Stimulated activated effector memory CD8-positive, alpha-beta T cell treated with anti-CD3 and anti-CD28 coated beads, Interleukin-12 subunit alpha, Interleukin-12 subunit beta, amount 100 ng/mL, for 72 hours (primary cell): ENCODE measurements around the gene UBA52.

Experiments
- ATAC-seq: fragments of 150-1000 bp; cut with Tn5 transposase; 2 replicates; pipeline ENCODE4 v1.10.0; 2021
- DNase-seq, 2 donors: peaks; one replicate each; pipeline ENCODE4 v3.0.0; 2021 to 2022; ENCODE audit warnings: low spot score in 2 of 2
- H3K27ac Mint-ChIP-seq: one replicate; pipeline ENCODE4 v1.8.0; 2022; ENCODE audit warnings: mild to moderate bottlenecking, mixed read lengths
- H3K36me3 Mint-ChIP-seq: one replicate; pipeline ENCODE4 v1.8.0; 2022; ENCODE audit warnings: mild to moderate bottlenecking, mixed read lengths
- H3K4me1 Mint-ChIP-seq: one replicate; pipeline ENCODE4 v1.8.0; 2022; ENCODE audit warnings: mixed read lengths
- H3K4me3 Mint-ChIP-seq: one replicate; pipeline ENCODE4 v1.8.0; 2022; ENCODE audit warnings: mild to moderate bottlenecking, mixed read lengths
- H3K9me3 Mint-ChIP-seq: one replicate; pipeline ENCODE4 v1.8.0; 2022; ENCODE audit warnings: mixed read lengths

Gene UBA52

DNA sequence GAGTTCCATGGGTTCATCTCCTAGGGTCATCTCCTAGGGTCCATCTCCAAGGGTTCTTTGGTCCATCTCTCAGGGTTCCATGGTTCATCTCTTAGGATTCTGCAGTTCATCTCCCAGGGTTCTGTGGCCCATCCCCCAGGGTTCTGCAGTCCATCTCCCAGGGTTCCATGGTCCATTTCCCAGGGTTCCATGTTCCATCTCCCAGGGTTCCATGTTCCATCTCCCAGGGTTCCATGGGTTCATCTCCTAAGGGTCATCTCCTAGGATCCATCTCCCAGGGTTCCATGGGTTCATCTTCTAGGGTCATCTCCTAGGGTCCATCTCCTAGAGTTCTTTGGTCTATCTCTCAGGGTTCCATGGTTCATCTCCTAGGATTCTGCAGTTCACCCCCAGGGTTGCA, 45.9 kb downstream of the UBA52 start:
- no peak for DNase-seq
- no peak for ATAC-seq
- Mint-ChIP-seq H3K4me3 (no peak overlapping the region), H3K4me1 (peaks cover 9% of the 10 kb centered on the region), H3K9me3 (no peaks in the 10 kb centered on the region), H3K27ac (no peak overlapping the region), H3K36me3 (no peaks in the 10 kb centered on the region)

DNA sequence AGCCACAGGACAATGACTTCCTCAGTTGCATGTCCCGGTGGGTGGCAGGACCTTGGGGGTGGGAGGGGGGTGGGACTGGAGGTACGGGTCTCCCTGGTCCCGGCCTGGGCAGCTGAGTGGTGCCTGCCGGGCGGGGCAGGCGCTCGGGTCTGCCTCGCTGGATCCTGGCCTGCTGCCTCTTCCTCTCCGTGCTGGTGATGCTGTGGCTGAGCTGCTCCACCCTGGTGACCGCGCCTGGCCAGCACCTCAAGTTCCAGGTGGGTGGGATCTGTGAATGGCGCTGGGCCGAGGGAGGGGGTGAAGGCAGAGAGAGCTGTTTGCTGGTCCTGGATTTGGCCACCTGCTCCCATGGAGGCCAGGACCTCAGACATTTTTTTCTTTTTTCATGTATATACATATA, 46.6 kb downstream of the UBA52 start:
- Mint-ChIP-seq H3K4me1 (peaks cover 6% of the 10 kb centered on the region), H3K27ac (no peak overlapping the region), H3K36me3 (no peaks in the 10 kb centered on the region), H3K4me3 (no peak overlapping the region), H3K9me3 (no peaks in the 10 kb centered on the region)
- ATAC-seq, result no peak
- no peak for DNase-seq

GRCh38 chr19:18620311-18620710, 48.7 kb downstream of the UBA52 start:
- Mint-ChIP-seq H3K9me3 (no peaks in the 10 kb centered on the region), H3K36me3 (no peaks in the 10 kb centered on the region)

DNA sequence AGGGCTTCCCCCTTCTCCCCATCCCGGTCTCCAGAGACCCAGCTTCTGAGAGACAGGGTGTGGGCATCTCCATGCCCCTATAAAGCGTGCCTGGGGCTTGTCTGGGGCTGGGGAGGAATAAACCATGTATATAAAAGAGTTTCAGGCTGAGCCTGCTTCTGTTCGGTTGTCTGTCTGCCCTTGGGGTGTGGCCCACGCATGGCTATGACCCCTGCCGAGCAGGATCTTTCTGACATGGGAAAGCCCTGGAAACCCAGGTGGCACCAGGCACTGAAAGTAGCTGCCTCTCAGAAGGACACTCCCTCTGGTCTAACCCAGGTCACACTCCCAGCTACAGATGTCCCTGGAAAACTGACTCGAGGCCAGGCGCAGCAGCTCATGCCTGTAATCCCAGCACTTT, 49.2 kb downstream of the UBA52 start:
- no peaks in the 10 kb centered on the region for H3K36me3 Mint-ChIP-seq
- H3K9me3 Mint-ChIP-seq, result no peaks in the 10 kb centered on the region
- no peak overlapping the region for H3K4me3 Mint-ChIP-seq
- H3K4me1 Mint-ChIP-seq, result no peaks in the 10 kb centered on the region
- DNase-seq (no peak), ATAC-seq (no peak)
- no peak overlapping the region for H3K27ac Mint-ChIP-seq

More at GRCh38 chr19:18620311-18620710, 48.7 kb downstream of the UBA52 start:
- H3K27ac Mint-ChIP-seq, result no peak overlapping the region
- ATAC-seq (no peak), DNase-seq (no peak)
- H3K4me3 Mint-ChIP-seq, result no peak overlapping the region
- H3K4me1 Mint-ChIP-seq, result no peaks in the 10 kb centered on the region

DNA sequence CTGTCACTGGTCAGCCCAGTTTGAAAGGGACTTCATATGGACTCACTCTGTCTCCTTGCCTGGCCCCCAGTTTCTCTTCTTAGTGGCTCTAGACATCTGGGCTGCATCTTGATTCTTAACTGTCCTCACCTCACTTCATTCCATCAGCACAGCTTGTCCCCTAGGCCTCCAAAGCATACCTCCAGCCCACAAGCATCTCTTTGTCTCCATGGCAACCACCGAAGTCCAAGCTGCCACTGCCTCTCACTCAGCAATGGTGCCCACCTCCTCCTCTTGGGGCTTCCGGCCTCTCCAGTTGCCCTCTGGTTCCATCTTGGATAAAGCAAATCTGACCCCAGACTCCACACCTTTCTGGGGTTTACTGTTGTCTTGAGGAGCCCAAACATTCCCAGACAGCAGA, 55.2 kb downstream of the UBA52 start:
- H3K4me3 Mint-ChIP-seq, result no peak overlapping the region
- no peaks in the 10 kb centered on the region for H3K36me3 Mint-ChIP-seq
- H3K9me3 Mint-ChIP-seq, result no peaks in the 10 kb centered on the region
- no peak for DNase-seq
- no peak for ATAC-seq
- no peaks in the 10 kb centered on the region for H3K4me1 Mint-ChIP-seq
- H3K27ac Mint-ChIP-seq, result no peak overlapping the region
